Cardiac fibroblast (primary cell): ENCODE results near the gene HTR3E.

Experiments used
- DNase-seq, 2 donors: peaks; one replicate each; pipeline versions ENCODE4 v3.0.0 to v3.0.0-alpha.2; 2010; ENCODE audit warnings: low read depth in 2 of 2
- H3K4me3 ChIP-seq, 2 donors: replicated peaks in 1 of 2; 1 replicate in 1 of 2; 2 replicates in 1 of 2; pipeline ENCODE4 v1.5.1; 2011; ENCODE audit warnings: low read depth in 2 of 2, low read length in 2 of 2, mild to moderate bottlenecking in 2 of 2, moderate library complexity in 1 of 2
- CTCF ChIP-seq: IDR thresholded peaks from one replicate; pipeline ENCODE4 v1.5.1; 2011; ENCODE audit warnings: low read depth, mild to moderate bottlenecking, low read length, inconsistent platforms

HTR3E gene

GRCh38 chr3:184078851-184079250 lies 18.0 kb upstream of the HTR3E start:
- no peak overlapping the region for H3K4me3 ChIP-seq
- DNase-seq: peak in 1 of 2 donors; percentile 40
- no peak for TF ChIP-seq CTCF

- no peak for DNase-seq
- H3K4me3 ChIP-seq: no peak overlapping the region
- no peak for TF ChIP-seq CTCF
These were observed 15.6 kb upstream of the HTR3E start for GRCh38 chr3:184081116-184081830.

DNA sequence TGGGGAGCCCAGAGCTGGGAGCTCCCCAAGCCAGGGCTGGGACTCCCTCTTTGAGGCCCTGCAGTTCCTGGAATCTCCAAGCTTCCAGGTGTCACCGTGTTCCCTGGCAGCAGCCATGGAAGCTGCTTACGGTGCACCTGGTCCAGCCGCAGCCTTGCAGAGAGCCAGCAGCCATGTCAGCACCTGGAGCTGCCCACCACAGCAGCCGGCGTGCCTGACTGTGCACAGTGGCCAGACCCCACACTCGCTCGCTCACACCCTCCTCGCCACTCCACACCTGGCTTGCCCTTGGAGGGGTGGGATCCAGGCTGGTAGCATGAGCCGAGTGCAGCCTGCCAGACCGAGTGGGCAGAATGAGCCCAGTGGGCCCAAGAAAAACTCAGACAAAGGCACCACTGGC lies 14.8 kb upstream of the HTR3E start:
- no peak for DNase-seq
- H3K4me3 ChIP-seq: no peak overlapping the region
- no peak for TF ChIP-seq CTCF

DNA sequence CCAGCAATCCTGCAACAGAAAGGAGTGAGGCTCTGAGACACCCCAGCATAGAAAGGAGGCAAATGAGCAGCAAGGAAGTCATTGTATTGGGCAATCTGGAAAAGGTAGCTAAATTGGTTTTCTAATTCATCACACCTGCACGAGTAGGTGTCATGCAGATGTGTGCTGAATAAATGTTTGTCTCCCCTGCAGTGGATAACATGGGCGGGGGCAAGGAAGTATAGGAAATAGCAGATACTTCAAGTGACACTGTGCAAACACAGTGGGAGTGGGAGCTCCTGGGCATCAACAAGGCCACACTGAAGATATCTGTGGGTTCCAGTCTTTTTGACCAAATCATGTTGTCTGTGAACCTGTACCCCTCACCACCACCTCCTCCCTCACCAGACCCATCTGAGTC lies 14.4 kb upstream of the HTR3E start:
- H3K4me3 ChIP-seq: no peak overlapping the region
- no peak for TF ChIP-seq CTCF
- no peak for DNase-seq

DNA sequence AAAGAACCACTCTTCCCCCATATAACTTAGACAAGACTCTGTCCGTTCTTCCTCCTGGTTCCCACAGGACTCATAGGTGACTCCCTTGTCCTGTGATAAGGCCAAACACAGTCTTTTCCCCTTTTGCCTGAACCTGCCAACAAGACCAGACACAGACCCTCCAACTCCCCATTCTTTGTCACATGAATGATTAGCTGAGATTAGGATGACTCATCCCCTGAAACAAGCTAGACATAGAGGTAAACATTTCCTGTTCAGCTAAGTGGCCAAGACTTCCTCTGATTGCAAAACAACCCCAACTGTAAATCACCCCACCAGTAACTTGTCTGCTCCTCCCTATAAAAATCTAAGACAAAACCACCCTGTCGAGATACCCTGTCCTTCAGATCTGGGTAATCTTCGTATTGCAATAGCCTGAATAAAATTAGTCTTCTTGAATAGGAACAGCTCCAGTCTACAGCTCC lies 11.4 kb upstream of the HTR3E start:
- TF ChIP-seq CTCF: no peak
- H3K4me3 ChIP-seq: no peak overlapping the region
- DNase-seq: peak; percentile 49 to 66

GRCh38 chr3:184092199-184092598 lies 4.7 kb upstream of the HTR3E start:
- H3K4me3 ChIP-seq: no peak overlapping the region
- DNase-seq: peak in 1 of 2 donors; percentile 6
- TF ChIP-seq CTCF: no peak

GRCh38 chr3:184097556-184097955 lies 692 bp downstream of the HTR3E start:
- no peak overlapping the region for H3K4me3 ChIP-seq
- no peak for DNase-seq
- no peak for TF ChIP-seq CTCF
